Measurements from ENCODE around the gene ACP2.
"Not testable (repeated sequence)": the region's sequence is repeated elsewhere in the genome, so short reads cannot be mapped to it uniquely, and the experiment has no call there.

The ACP2 gene

DNA sequence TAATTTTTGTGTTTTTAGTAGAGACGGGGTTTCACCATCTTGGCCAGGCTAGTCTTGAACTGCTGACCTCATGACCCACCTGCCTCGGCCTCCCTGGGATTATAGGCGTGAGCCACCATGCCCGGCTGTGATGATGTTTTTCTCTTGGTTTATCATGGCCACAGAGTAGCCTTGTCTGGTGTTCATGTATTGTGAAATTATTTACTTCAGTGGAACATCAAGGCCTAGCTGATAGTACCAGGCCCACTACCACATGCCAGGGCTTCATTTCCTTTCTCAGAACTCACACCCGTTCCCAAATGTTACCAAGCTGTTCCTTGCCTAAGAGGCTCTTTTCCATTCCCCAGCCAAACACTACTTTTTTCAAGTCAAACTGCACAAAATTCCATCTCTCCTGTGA, 40.0 kb downstream of the ACP2 start:
- DNase-seq (ENCODE audit: extremely low read depth, low read depth), result no peak
- TF ChIP-seq, protein P1, sequence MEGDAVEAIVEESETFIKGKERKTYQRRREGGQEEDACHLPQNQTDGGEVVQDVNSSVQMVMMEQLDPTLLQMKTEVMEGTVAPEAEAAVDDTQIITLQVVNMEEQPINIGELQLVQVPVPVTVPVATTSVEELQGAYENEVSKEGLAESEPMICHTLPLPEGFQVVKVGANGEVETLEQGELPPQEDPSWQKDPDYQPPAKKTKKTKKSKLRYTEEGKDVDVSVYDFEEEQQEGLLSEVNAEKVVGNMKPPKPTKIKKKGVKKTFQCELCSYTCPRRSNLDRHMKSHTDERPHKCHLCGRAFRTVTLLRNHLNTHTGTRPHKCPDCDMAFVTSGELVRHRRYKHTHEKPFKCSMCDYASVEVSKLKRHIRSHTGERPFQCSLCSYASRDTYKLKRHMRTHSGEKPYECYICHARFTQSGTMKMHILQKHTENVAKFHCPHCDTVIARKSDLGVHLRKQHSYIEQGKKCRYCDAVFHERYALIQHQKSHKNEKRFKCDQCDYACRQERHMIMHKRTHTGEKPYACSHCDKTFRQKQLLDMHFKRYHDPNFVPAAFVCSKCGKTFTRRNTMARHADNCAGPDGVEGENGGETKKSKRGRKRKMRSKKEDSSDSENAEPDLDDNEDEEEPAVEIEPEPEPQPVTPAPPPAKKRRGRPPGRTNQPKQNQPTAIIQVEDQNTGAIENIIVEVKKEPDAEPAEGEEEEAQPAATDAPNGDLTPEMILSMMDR (IDR thresholded peaks at IDR 0.05; ENCODE audit: low read depth, low read length, missing control alignments), result no peak
- H3K4me3 ChIP-seq (replicated peaks; ENCODE audit: low read depth, low read length), result no peak overlapping the region

DNA sequence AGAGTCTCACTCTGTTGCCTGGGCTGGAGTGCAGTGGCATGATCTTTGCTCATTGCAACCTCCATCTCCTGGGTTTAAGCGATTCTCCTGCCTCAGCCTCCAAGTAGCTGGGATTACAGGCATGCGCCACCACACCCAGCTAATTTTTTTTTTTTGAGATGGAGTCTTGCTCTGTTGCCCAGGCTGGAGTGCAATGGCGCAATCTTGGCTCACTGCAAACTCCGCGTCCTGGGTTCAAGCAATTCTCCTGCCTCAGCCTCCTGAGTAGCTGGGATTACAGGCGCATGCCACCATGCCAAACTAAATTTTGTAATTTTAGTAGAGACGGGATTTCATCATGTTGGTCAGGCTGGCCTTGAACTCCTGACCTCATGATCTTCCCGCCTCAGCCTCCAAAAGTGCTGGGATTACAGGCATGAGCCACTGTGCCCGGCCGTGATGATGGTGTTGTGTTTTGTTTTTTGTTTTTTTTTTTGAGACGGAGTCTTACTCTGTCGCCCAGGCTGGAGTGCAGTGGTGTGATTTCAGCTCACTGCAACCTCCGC, 40.5 kb downstream of the ACP2 start:
- DNase-seq (ENCODE audit: extremely low read depth, low read depth), result not testable (repeated sequence)

DNA sequence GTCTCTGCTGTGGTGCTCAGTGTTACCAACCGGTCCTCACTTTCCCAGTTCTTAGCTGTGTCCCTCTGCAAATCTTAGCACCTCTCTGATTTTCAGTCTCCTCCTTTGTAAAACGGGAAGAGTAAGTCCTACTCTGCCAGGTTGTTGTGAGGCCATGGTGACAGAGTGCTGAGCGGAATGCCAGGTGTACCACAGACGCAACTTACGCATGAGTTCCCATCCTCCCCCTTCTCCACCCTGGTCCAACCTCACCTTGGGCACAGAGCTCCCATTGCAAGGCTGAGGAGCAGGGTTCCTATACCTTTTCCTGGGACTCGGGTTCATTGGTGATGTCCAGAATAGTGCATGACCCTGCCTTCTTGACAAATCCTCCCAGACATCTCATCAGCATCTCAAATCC, 41.2 kb downstream of the ACP2 start:
- no peak overlapping the region for H3K4me3 ChIP-seq (replicated peaks; ENCODE audit: low read depth, low read length)
- no peak for DNase-seq (ENCODE audit: extremely low read depth, low read depth)
- TF ChIP-seq, protein P1 (IDR thresholded peaks at IDR 0.05; ENCODE audit: low read depth, low read length, missing control alignments), result no peak

More for the DNA sequence above, 40.5 kb downstream of the ACP2 start:
- not testable (repeated sequence) for H3K4me3 ChIP-seq (replicated peaks; ENCODE audit: low read depth, low read length)

DNA sequence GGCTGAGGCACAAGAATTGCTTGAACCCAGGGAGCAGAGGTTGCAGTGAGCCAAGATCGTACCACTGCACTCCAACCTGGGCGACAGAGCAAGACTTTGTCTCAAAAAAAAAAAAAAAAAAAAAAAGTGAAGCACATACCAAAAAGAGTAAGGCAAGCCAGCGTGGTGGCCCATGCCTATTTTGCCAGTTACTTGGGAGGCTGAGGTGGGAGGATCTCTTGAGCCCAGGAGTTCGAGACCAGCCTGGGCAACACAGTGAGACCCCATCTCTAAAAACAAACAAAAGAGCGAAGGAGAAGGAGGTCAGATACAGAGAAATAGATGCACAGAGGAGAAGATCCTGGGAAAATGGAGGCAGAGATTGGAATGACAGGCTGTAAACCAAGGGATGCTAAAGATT, 42.0 kb downstream of the ACP2 start:
- DNase-seq (ENCODE audit: extremely low read depth, low read depth); H3K4me3 ChIP-seq (replicated peaks; ENCODE audit: low read depth, low read length): not testable (repeated sequence)

DNA sequence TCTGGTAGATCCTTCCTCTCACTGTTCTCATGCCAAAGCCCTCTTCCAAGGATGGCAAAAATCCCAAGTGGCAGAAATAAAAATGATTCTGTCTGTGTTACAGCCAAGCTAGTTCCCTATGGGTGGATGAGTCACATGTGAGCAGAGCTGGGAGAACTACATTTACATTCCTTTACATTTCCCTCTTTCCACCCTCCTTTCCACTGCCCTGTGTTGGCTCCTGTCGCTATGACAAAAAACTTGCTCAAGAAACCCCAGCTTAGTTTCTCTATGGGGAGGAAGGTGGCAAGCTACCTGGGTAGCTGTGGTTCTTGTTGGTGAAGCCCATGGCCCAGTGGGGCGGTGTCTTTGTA, 44.0 kb downstream of the ACP2 start:
- TF ChIP-seq, protein P1 (IDR thresholded peaks at IDR 0.05; ENCODE audit: low read depth, low read length, missing control alignments), result no peak
- no peak for DNase-seq (ENCODE audit: extremely low read depth, low read depth)
- no peak overlapping the region for H3K4me3 ChIP-seq (replicated peaks; ENCODE audit: low read depth, low read length)

DNA sequence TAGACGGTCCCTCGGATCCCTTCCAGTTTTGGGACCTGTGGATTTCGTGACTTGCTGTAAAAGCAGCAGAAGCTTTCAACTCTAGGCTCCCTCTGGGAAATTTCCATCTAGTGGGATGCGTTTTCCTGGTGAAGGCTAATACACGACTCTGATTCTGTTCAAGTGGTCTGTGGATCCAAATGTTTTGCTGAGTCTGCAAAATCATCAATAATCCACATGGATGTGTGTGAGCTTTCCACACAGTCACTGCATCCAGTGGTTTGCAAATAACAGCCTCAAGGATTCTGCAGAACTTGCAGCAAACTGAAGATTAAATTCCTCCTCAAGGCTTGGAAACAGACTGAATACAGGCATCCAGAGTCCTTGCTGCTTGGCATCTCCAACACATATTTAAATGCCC, 46.0 kb downstream of the ACP2 start:
- no peak for DNase-seq (ENCODE audit: extremely low read depth, low read depth)
- H3K4me3 ChIP-seq (replicated peaks; ENCODE audit: low read depth, low read length), result no peak overlapping the region
- TF ChIP-seq, protein P1 (IDR thresholded peaks at IDR 0.05; ENCODE audit: low read depth, low read length, missing control alignments), result no peak

DNA sequence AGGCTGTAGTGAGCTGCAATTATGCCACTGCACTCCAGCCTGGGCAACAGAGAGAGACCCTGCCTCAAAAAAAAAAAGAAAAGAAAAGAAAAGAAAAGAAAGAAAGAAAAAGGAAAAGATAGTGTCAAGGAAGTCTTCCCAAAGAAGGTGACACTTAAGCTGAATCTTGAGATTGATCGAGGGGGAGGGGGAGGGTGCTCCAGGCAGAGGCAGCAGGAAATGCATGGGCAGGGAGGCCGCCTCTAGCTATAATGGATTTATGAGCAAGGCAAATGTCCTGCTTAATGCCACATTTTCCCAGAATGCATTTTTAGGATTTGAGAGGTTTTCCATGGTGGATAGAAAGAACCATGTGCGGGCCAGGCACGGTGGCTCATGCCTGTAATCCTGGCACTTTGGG, 47.6 kb downstream of the ACP2 start:
- TF ChIP-seq, protein P1 (IDR thresholded peaks at IDR 0.05; ENCODE audit: low read depth, low read length, missing control alignments), result no peak
- DNase-seq (ENCODE audit: extremely low read depth, low read depth), result no peak
- H3K4me3 ChIP-seq (replicated peaks; ENCODE audit: low read depth, low read length), result no peak overlapping the region

DNA sequence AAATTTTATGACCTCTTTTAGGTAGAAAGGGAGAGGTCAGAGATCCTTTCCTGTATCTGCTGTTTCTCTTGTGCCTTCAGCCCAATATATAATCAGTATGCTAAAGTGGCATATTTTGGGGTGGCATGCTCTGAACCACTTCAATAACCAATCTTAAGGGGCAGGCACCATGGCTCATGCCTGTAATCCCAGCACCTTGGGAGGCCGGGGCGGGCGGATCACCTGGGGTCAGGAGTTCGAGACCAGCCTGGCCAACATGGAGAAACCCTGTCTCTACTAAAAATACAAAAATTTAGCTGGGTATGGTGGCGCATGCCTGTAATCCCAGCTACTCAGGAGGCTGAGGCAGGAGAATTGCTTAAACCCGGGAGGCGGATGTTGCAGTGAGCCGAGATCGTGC, 50.5 kb downstream of the ACP2 start:
- not testable (repeated sequence) for H3K4me3 ChIP-seq (replicated peaks; ENCODE audit: low read depth, low read length); DNase-seq (ENCODE audit: extremely low read depth, low read depth)

DNA sequence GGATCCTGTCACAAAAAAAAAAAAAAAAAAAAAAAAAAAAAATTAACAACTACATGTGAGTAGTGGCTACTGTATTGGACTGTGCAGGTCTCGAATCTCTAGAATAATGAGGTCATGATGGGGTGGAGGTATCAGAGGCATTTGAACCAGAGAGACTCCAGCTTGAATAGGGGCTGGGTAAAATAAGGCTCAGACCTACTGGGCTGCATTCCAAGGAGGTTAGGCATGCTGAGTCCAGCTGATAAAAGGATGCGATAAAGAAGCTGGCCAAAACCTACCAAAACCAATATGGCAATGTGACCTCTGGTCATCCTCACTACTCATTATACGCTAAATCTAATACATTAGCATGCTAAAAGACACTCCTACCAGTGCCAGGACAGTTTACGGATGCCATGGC, 56.5 kb downstream of the ACP2 start:
- no peak for DNase-seq (ENCODE audit: extremely low read depth, low read depth)
- no peak overlapping the region for H3K4me3 ChIP-seq (replicated peaks; ENCODE audit: low read depth, low read length)
- TF ChIP-seq, protein P1 (IDR thresholded peaks at IDR 0.05; ENCODE audit: low read depth, low read length, missing control alignments), result no peak

DNA sequence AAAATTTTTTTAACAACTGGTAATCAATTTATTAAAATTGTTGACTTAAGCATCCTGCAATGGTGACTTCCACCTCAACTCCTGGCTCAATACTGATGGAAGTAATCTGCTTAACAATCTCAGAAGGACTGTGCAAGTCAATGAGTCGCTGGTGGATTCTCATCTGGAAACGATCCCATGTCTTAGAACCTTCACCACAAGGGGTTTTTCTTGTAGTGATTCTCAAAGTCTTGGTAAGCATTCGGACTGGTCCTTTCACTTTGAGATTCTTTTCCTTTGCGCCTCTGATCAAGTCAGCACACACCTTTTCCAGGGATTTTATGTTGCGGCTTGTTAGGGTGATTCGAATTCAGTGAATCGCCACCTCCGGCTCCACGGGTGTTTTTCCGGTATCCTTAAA, 57.5 kb downstream of the ACP2 start:
- not testable (repeated sequence) for H3K4me3 ChIP-seq (replicated peaks; ENCODE audit: low read depth, low read length); DNase-seq (ENCODE audit: extremely low read depth, low read depth)

Measured in HFF-Myc (cell line).